ENCODE data around the gene HCCS. TPM values are rescaled to one million over a fixed set of nuclear protein-coding genes. Genes with fewer than 3 reads are reported as not detected.

HCCS gene
- total and polyA plus RNA-seq, 2 donors (not counting 1 experiment from before 2014, with no cell fraction given): 5.8 to 16.7 TPM

GRCh38 chrX:11159149-11159548 lies 48.0 kb downstream of the HCCS start:
- Histone ChIP-seq H3K9ac (ENCODE audit: low read length) (no peak overlapping the region), H3K4me2 (replicated peaks; ENCODE audit: low read depth, low read length, poor library complexity, severe bottlenecking) (no peak overlapping the region), H3K4me1 (ENCODE audit: control insufficient read depth in 2 of 2, insufficient read depth in 2 of 2, low read length in 2 of 2) (no peaks in the 10 kb centered on the region), H2AFZ (ENCODE audit: insufficient read depth, low read depth, low read length, poor library complexity, severe bottlenecking) (no peak overlapping the region), H3K27ac (ENCODE audit: low read length in 2 of 2) (no peak overlapping the region), H3K79me2 (ENCODE audit: control insufficient read depth, insufficient read depth, low read length) (no peaks in the 10 kb centered on the region), H3K4me3 (ENCODE audit: control extremely low read depth in 1 of 5, extremely low read depth in 1 of 5, insufficient read depth in 1 of 5, low read depth in 2 of 5, low read length in 4 of 5) (no peak overlapping the region), H3K27me3 (replicated peaks in 1 of 4; ENCODE audit: control extremely low read depth in 1 of 4, control insufficient read depth in 3 of 4, insufficient read depth in 4 of 4, low read length in 3 of 4) (no peaks in the 10 kb centered on the region), H3K9me3 (ENCODE audit: control extremely low read depth in 1 of 3, control insufficient read depth in 2 of 3, insufficient read depth in 1 of 3, low read length in 2 of 3) (no peaks in the 10 kb centered on the region), H3K36me3 (replicated peaks in 1 of 2; ENCODE audit: control extremely low read depth in 1 of 2, control insufficient read depth in 1 of 2, extremely low read depth in 1 of 2, insufficient read depth in 2 of 2, low read length in 1 of 2) (no peaks in the 10 kb centered on the region), H4K20me1 (ENCODE audit: control insufficient read depth, insufficient read depth, low read length, poor library complexity, severe bottlenecking) (no peaks in the 10 kb centered on the region)
- intact Hi-C loops (cut with micrococcal nuclease): no loop called here
- 100% methylated on average over 1 of the region's 1 CpG for WGBS (ENCODE audit: insufficient coverage)
- ChIA-PET POLR2A (no interaction called here), CTCF (no interaction called here)
- no peaks in the 10 kb centered on the region for H3K9me3 Mint-ChIP-seq (ENCODE audit: insufficient read depth)
- ATAC-seq (ENCODE audit: low read depth) (no peak), DNase-seq (no peak)
- H3K4me1 Mint-ChIP-seq: peaks cover 6% of the 10 kb centered on the region
- no peak overlapping the region for H3K27ac Mint-ChIP-seq
- H3K4me3 Mint-ChIP-seq: no peak overlapping the region
- no peak for TF ChIP-seq EZH2 (IDR thresholded peaks at IDR 0.05; ENCODE audit: borderline replicate concordance, insufficient read depth, low read depth, low read length, poor library complexity, severe bottlenecking)
- TF ChIP-seq, protein P1, sequence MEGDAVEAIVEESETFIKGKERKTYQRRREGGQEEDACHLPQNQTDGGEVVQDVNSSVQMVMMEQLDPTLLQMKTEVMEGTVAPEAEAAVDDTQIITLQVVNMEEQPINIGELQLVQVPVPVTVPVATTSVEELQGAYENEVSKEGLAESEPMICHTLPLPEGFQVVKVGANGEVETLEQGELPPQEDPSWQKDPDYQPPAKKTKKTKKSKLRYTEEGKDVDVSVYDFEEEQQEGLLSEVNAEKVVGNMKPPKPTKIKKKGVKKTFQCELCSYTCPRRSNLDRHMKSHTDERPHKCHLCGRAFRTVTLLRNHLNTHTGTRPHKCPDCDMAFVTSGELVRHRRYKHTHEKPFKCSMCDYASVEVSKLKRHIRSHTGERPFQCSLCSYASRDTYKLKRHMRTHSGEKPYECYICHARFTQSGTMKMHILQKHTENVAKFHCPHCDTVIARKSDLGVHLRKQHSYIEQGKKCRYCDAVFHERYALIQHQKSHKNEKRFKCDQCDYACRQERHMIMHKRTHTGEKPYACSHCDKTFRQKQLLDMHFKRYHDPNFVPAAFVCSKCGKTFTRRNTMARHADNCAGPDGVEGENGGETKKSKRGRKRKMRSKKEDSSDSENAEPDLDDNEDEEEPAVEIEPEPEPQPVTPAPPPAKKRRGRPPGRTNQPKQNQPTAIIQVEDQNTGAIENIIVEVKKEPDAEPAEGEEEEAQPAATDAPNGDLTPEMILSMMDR (IDR thresholded peaks at IDR 0.05): no peak
- H3K27me3 Mint-ChIP-seq: no peaks in the 10 kb centered on the region

DNA sequence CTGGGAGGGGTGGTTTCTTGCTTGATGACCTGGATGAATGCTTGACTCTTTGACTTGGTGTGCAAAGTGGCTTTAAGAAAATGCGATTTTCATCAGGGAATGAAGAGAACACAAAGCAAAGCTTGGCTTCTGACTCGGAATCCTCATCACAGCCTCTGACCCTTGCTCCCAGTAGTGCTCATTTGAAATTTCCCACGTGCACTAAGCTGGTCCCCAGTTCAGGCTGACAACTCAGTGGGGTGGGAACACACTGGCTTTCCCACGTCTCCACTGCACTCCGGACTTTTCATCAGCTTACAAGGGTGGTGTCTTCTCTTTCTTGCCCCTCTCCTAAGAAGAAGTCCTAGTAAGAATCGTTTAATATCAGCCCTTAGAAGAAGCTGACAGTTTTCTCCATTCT lies 53.3 kb downstream of the HCCS start:
- H2AFZ ChIP-seq (ENCODE audit: insufficient read depth, low read depth, low read length, poor library complexity, severe bottlenecking): no peak overlapping the region
- intact Hi-C loops (cut with micrococcal nuclease): no loop called here
- POLR2A ChIA-PET: no interaction called here
- H3K4me3 Mint-ChIP-seq: no peak overlapping the region
- no peak overlapping the region for H3K4me2 ChIP-seq (replicated peaks; ENCODE audit: low read depth, low read length, poor library complexity, severe bottlenecking)
- no peaks in the 10 kb centered on the region for H3K27me3 ChIP-seq (replicated peaks in 1 of 4; ENCODE audit: control extremely low read depth in 1 of 4, control insufficient read depth in 3 of 4, insufficient read depth in 4 of 4, low read length in 3 of 4)
- H3K4me3 ChIP-seq (ENCODE audit: control extremely low read depth in 1 of 5, extremely low read depth in 1 of 5, insufficient read depth in 1 of 5, low read depth in 2 of 5, low read length in 4 of 5): no peak overlapping the region
- no peaks in the 10 kb centered on the region for H3K36me3 ChIP-seq (replicated peaks in 1 of 2; ENCODE audit: control extremely low read depth in 1 of 2, control insufficient read depth in 1 of 2, extremely low read depth in 1 of 2, insufficient read depth in 2 of 2, low read length in 1 of 2)
- WGBS (ENCODE audit: insufficient coverage): 92% methylated on average over 2 of the region's 6 CpGs
- DNase-seq (no peak), ATAC-seq (ENCODE audit: low read depth) (no peak)
- CTCF ChIA-PET: no interaction called here
- no peak overlapping the region for H3K27ac ChIP-seq (ENCODE audit: low read length in 2 of 2)
- H3K27ac Mint-ChIP-seq: no peak overlapping the region
- TF ChIP-seq, protein P1 (IDR thresholded peaks at IDR 0.05): no peak
- TF ChIP-seq EZH2 (IDR thresholded peaks at IDR 0.05; ENCODE audit: borderline replicate concordance, insufficient read depth, low read depth, low read length, poor library complexity, severe bottlenecking): no peak
- no peaks in the 10 kb centered on the region for H3K9me3 ChIP-seq (ENCODE audit: control extremely low read depth in 1 of 3, control insufficient read depth in 2 of 3, insufficient read depth in 1 of 3, low read length in 2 of 3)
- H3K9ac ChIP-seq (ENCODE audit: low read length): no peak overlapping the region
- H3K9me3 Mint-ChIP-seq (ENCODE audit: insufficient read depth): no peaks in the 10 kb centered on the region
- H3K4me1 ChIP-seq (ENCODE audit: control insufficient read depth in 2 of 2, insufficient read depth in 2 of 2, low read length in 2 of 2): no peaks in the 10 kb centered on the region
- H3K27me3 Mint-ChIP-seq: peaks cover 4% of the 10 kb centered on the region
- no peaks in the 10 kb centered on the region for H4K20me1 ChIP-seq (ENCODE audit: control insufficient read depth, insufficient read depth, low read length, poor library complexity, severe bottlenecking)
- H3K4me1 Mint-ChIP-seq: peaks cover 6% of the 10 kb centered on the region
- no peaks in the 10 kb centered on the region for H3K79me2 ChIP-seq (ENCODE audit: control insufficient read depth, insufficient read depth, low read length)
